MM.1S (cell line): Measurements from ENCODE around the gene RAB3B.

ENCODE experiments used
- DNase-seq: peaks from one replicate; pipeline ENCODE4 v3.0.0-alpha.2; 2015
- H2AFZ ChIP-seq: fragments of 300-600 bp; sonication (generic); 2 replicates; pipeline ENCODE4 v1.6.0; 2016; ENCODE audit warnings: antibody characterized with exemption, low read length
- H3F3A ChIP-seq: fragments of 300-600 bp; sonication (generic); 2 replicates; pipeline ENCODE4 v1.6.1; 2016; ENCODE audit warnings: mild to moderate bottlenecking, antibody characterized with exemption, low read length, moderate library complexity, mixed read lengths; ENCODE audit not compliant: insufficient read depth
- H3K27ac ChIP-seq: fragments of 300-600 bp; sonication (generic); 2 replicates; pipeline ENCODE4 v1.5.1; 2016; ENCODE audit warnings: mild to moderate bottlenecking, low read length
- H3K27me3 ChIP-seq: fragments of 300-600 bp; sonication (generic); replicated peaks from 2 replicates; pipeline ENCODE4 v1.6.0; 2016; ENCODE audit warnings: low read length; ENCODE audit not compliant: insufficient read depth
- H3K36me3 ChIP-seq: fragments of 300-600 bp; sonication (generic); replicated peaks from 2 replicates; pipeline ENCODE4 v1.6.1; 2016; ENCODE audit warnings: mild to moderate bottlenecking, low read length, mixed read lengths; ENCODE audit not compliant: insufficient read depth
- H3K4me1 ChIP-seq: fragments of 300-600 bp; sonication (generic); 2 replicates; pipeline ENCODE4 v1.6.1; 2016; ENCODE audit warnings: low read length, mixed read lengths
- H3K4me2 ChIP-seq: fragments of 300-600 bp; sonication (generic); 2 replicates; pipeline ENCODE4 v1.6.0; 2016; ENCODE audit warnings: low read depth, low read length
- H3K4me3 ChIP-seq: fragments of 300-600 bp; sonication (generic); 2 replicates; pipeline ENCODE4 v1.5.1; 2016; ENCODE audit warnings: low read length, mixed read lengths
- H3K79me2 ChIP-seq: fragments of 300-600 bp; sonication (generic); 2 replicates; pipeline ENCODE4 v1.6.1; 2016; ENCODE audit warnings: mixed run types, low read length, mixed read lengths
- H3K9ac ChIP-seq: fragments of 300-600 bp; sonication (generic); 2 replicates; pipeline ENCODE4 v1.6.1; 2016; ENCODE audit warnings: low read length, mixed read lengths
- H3K9me2 ChIP-seq: fragments of 300-600 bp; sonication (generic); replicated peaks from 2 replicates; pipeline ENCODE4 v1.6.1; 2016; ENCODE audit warnings: mild to moderate bottlenecking, low read length, mixed read lengths; ENCODE audit not compliant: insufficient read depth
- H3K9me3 ChIP-seq: fragments of 300-600 bp; sonication (generic); replicated peaks from 2 replicates; pipeline ENCODE4 v1.6.1; 2016; ENCODE audit warnings: mild to moderate bottlenecking, low read length, mixed read lengths; ENCODE audit not compliant: insufficient read depth
- H4K20me1 ChIP-seq: fragments of 300-600 bp; sonication (generic); 2 replicates; pipeline ENCODE4 v1.6.1; 2016; ENCODE audit warnings: mild to moderate bottlenecking, low read length, moderate library complexity, mixed read lengths; ENCODE audit not compliant: insufficient read depth
- EZH2 ChIP-seq: fragments of 300-600 bp; sonication (generic); optimal IDR thresholded peaks from 2 replicates; pipeline ENCODE3; 2017; ENCODE audit warnings: low read depth, mild to moderate bottlenecking, antibody characterized with exemption, low read length, mixed read lengths
- EZH2phosphoT487 ChIP-seq: fragments of 300-600 bp; sonication (generic); IDR thresholded peaks from 2 replicates; pipeline ENCODE4 v1.6.1; 2018; ENCODE audit warnings: antibody characterized with exemption, low read length
- TF ChIP-seq, protein P1 (sequence below): fragments of 300-600 bp; sonication (generic); IDR thresholded peaks from 2 replicates; pipeline ENCODE4 v1.5.1; 2016; ENCODE audit warnings: antibody characterized with exemption, low read length, mixed read lengths

The RAB3B gene

GRCh38 chr1:51878616-51879336 lies 111.7 kb downstream of the RAB3B start, which contains the start of gene NRDC:
Gene NRDC, minus strand, starts transcription at chr1:51878727. Its CDS starts 112 bp downstream, at chr1:51878615.
- no peaks in the 10 kb centered on the region for H3K27me3 ChIP-seq
- H2AFZ ChIP-seq, result peak within 1 kb of the TSS; percentile 73
- peak; percentile 100 for DNase-seq
- H4K20me1 ChIP-seq, result no peaks in the 10 kb centered on the region
- no peaks in the 10 kb centered on the region for H3K9me2 ChIP-seq
- no peaks in the 10 kb centered on the region; the same call in 1 of the 2 replicates for H3K36me3 ChIP-seq
- H3K79me2 ChIP-seq, result peaks cover 48% of the 10 kb centered on the region
- H3K4me1 ChIP-seq, result peaks cover 20% of the 10 kb centered on the region
- 0 out of 2 replicates have a peak, but pooled peaks cover 17% of the 10 kb centered on the region for H3F3A ChIP-seq
- H3K4me2 ChIP-seq, result peak within 1 kb of the TSS; percentile 82
- H3K9me3 ChIP-seq, result no peaks in the 10 kb centered on the region
- peak within 1 kb of the TSS; percentile 100 for H3K9ac ChIP-seq
- H3K4me3 ChIP-seq, result peak within 1 kb of the TSS; percentile 99
- H3K27ac ChIP-seq, result peak within 1 kb of the TSS; percentile 95
- TF ChIP-seq EZH2phosphoT487 (no peak), EZH2 (no peak)
- TF ChIP-seq, protein P1, sequence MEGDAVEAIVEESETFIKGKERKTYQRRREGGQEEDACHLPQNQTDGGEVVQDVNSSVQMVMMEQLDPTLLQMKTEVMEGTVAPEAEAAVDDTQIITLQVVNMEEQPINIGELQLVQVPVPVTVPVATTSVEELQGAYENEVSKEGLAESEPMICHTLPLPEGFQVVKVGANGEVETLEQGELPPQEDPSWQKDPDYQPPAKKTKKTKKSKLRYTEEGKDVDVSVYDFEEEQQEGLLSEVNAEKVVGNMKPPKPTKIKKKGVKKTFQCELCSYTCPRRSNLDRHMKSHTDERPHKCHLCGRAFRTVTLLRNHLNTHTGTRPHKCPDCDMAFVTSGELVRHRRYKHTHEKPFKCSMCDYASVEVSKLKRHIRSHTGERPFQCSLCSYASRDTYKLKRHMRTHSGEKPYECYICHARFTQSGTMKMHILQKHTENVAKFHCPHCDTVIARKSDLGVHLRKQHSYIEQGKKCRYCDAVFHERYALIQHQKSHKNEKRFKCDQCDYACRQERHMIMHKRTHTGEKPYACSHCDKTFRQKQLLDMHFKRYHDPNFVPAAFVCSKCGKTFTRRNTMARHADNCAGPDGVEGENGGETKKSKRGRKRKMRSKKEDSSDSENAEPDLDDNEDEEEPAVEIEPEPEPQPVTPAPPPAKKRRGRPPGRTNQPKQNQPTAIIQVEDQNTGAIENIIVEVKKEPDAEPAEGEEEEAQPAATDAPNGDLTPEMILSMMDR, result no peak

- Histone ChIP-seq H3K9ac (peak overlapping the region; percentile 100), H3K27ac (peak overlapping the region; percentile 95), H3K4me3 (peak overlapping the region; percentile 99), H3K9me3 (no peaks in the 10 kb centered on the region), H3K4me1 (peaks cover 20% of the 10 kb centered on the region), H4K20me1 (no peaks in the 10 kb centered on the region), H3K79me2 (peaks cover 51% of the 10 kb centered on the region), H3K9me2 (no peaks in the 10 kb centered on the region), H3F3A (0 out of 2 replicates have a peak, but pooled peaks cover 17% of the 10 kb centered on the region), H2AFZ (peak overlapping the region; percentile 73), H3K27me3 (no peaks in the 10 kb centered on the region), H3K4me2 (peak overlapping the region; percentile 76), H3K36me3 (no peaks in the 10 kb centered on the region; the same call in 1 of the 2 replicates)
- TF ChIP-seq, protein P1, result no peak
- TF ChIP-seq EZH2, result no peak
- TF ChIP-seq EZH2phosphoT487, result no peak
- DNase-seq, result no peak
Measured at GRCh38 chr1:51878308-51878615, 112.2 kb downstream of the RAB3B start.

- Histone ChIP-seq H4K20me1 (no peaks in the 10 kb centered on the region), H3K9ac (peak overlapping the region; percentile 100), H3K27ac (peak overlapping the region; percentile 95), H3K36me3 (no peaks in the 10 kb centered on the region; the same call in 1 of the 2 replicates), H2AFZ (peak overlapping the region; percentile 73), H3K27me3 (no peaks in the 10 kb centered on the region), H3K79me2 (peaks cover 57% of the 10 kb centered on the region), H3K4me2 (peak overlapping the region; percentile 76), H3K9me3 (no peaks in the 10 kb centered on the region), H3F3A (peaks cover 23% of the 10 kb centered on the region), H3K4me3 (peak overlapping the region; percentile 99), H3K9me2 (no peaks in the 10 kb centered on the region), H3K4me1 (peaks cover 25% of the 10 kb centered on the region)
- TF ChIP-seq EZH2 (no peak), EZH2phosphoT487 (no peak)
- TF ChIP-seq, protein P1, result no peak
- DNase-seq, result peak; percentile 13
Measured at GRCh38 chr1:51877434-51878307, 112.8 kb downstream of the RAB3B start.
